ENCODE data around the gene RNF112.

DNA sequence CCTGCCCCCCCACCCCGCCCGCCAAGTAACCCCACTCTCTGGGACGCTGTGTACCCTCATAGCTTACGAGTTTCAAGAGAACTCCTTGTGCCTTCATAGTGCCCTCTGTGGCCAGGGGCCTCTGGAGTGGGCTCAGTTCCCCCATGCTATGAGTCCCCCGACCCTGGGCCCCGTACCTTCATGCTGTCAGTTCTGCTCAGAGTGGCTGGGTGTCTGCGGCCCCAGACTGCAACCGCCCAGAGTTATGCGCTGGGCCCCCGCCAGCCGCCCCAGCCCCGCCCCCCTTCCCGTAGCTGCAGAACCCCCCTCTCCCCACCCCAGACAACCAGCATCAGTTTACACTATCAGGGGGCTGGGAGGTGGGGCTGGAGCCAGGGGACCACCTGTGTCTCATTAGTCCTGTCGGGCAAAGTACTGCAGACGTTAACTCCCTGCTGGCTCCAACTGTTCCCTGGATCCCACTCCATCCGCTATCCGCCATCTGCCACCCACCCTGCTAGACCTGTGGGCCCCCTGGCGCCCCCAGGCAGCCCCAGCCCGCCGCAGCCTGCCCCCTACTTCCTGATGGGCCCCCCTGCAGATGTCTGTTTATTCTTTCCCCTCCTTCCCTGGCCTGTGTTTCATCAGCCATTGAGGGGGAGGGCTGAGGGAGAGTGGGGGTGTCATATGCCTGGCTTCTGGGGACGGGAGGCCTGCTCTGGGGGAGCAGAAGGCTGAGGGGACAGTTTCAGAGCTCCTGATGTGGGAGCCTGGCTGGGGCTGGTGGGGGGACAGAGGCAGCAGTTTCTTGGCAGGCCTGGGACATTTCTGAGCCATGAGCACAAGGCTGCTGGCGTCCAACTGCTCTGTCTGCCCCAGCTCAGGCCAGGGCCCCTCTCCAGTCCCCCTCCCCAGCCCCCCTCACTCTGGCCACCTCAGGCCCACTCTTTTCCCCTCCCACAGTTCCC, 23.8 kb upstream of the RNF112 start, which contains the start of gene MFAP4:
- TF ChIP-seq EZH2 (IDR thresholded peaks at IDR 0.05; ENCODE audit: insufficient read depth, poor library complexity, severe bottlenecking) (no peak), EZH2phosphoT487 (IDR thresholded peaks at IDR 0.05; ENCODE audit: insufficient read depth, low read depth) (no peak)

Measured in GM23248 (cell line).